LHCN-M2 (cell line): ENCODE data around the gene C22orf42. TPM values are rescaled to one million over a fixed set of nuclear protein-coding genes. Genes with fewer than 3 reads are reported as not detected.
"Not testable (repeated sequence)": the region's sequence is repeated elsewhere in the genome, so short reads cannot be mapped to it uniquely, and the experiment has no call there.

ENCODE experiments used
- DNase-seq: peaks from one replicate; pipeline ENCODE4 v3.0.0-alpha.2; 2012; ENCODE audit warnings: low read depth
- polyA plus RNA-seq: library from polyadenylated mRNA; unstranded; fragments of >200 nt; gene quantifications from one replicate; pipeline ENCODE4 v1.2.1, GENCODE V29; 2012; ENCODE audit warnings: missing spikeins
- total RNA-seq: library from RNA; depleted of rRNA; stranded (reverse); fragments of >200 nt; gene quantifications from 2 replicates; pipeline ENCODE4 v1.2.3, GENCODE V29; 2014; rRNA removed

The C22orf42 gene, protein sequence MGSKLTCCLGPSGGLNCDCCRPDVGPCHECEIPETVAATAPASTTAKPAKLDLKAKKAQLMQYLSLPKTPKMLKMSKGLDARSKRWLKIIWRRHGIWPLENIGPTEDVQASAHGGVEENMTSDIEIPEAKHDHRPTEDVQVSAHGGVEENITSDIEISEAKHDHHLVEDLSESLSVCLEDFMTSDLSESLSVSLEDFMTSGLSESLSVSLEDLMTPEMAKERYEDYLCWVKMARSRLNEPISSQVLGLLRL
- not detected in 2 replicates for total RNA-seq
- 0.04 TPM for polyA plus RNA-seq

DNA sequence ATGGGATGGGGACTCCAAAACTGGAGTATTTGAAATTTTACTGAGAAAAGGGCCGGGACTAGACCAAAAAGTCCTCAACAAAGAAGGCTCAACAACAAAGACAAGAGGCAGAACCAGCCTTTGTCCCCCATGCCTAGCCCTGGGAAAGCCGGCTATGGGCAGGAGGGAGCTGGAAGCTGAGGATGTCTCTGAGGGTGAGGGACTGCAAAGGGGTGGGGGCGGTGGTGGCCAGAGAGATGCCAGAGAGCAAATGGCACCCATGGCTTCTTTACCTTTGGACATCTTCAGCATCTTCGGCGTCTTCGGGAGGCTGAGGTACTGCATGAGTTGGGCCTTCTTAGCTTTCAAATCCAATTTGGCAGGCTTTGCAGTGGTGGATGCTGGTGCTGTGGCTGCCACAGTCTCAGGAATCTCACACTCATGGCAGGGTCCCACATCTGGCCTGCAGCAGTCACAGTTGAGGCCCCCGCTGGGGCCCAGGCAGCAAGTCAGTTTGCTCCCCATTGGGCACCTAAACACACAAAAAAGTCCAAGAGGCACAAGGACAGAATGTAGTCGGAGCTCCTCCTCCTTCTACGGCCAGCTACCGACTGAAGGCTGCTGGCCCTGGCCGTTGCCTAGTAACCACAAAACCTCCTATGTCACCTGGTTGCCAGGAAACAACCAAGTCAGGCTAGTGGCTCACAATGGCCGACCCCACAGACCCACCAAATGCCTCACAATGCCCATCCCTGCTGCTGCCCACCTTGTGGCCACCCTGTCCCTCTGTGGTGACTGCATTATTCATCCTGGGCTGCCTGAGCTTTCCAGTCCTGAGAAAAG is at the start of gene C22orf42:
TSS of gene C22orf42 (minus strand) at position 592 of the 822 bp plus-strand sequence. CDS start at position 504, 88 bp downstream.
- no peak for DNase-seq

DNA sequence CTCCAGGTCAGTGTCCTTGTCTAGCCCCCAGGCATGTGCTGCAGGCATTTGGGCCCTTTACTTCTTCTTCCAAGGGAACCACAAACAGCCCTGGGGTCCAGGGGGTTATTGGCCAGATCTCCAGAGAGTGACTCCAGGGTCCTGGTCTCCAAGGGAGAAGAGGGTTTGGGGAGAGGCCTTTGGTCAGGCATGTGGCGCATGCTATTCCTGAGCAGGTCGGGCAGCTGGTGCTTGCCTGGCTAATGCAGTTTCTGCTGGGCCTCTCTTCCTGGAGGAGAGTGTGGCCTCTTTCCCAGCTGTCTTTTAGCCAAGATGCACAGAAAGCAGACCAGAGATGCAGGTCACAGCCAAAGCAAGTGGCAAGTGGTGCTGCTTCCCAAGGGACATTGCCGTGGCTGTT is 49.6 kb upstream of the C22orf42 start:
- DNase-seq: no peak

DNA sequence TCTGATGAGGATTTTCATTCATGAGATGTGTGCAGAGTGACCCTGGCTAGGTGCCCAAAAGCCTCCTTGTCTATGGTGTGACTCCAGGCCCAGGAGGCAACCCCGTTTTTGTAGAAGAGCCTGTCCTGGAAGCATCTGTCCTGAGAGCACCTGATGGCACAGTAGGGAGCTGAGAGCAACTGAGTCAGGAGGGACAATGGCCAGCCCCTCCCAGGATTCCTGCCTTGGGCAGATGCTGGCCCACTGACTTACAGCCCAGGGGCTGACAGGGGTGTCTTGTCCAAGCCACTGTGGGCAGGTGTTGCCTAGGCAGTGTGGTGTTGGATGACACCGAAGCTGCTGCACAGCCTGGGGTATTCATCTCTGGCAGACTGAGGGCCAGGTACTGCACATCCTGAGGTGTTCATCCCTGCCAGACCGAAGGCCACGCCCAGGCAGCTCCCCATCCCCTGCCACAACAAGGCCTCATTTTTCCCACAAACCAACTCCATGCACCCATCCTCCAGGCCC is 48.9 kb upstream of the C22orf42 start:
- no peak for DNase-seq

DNA sequence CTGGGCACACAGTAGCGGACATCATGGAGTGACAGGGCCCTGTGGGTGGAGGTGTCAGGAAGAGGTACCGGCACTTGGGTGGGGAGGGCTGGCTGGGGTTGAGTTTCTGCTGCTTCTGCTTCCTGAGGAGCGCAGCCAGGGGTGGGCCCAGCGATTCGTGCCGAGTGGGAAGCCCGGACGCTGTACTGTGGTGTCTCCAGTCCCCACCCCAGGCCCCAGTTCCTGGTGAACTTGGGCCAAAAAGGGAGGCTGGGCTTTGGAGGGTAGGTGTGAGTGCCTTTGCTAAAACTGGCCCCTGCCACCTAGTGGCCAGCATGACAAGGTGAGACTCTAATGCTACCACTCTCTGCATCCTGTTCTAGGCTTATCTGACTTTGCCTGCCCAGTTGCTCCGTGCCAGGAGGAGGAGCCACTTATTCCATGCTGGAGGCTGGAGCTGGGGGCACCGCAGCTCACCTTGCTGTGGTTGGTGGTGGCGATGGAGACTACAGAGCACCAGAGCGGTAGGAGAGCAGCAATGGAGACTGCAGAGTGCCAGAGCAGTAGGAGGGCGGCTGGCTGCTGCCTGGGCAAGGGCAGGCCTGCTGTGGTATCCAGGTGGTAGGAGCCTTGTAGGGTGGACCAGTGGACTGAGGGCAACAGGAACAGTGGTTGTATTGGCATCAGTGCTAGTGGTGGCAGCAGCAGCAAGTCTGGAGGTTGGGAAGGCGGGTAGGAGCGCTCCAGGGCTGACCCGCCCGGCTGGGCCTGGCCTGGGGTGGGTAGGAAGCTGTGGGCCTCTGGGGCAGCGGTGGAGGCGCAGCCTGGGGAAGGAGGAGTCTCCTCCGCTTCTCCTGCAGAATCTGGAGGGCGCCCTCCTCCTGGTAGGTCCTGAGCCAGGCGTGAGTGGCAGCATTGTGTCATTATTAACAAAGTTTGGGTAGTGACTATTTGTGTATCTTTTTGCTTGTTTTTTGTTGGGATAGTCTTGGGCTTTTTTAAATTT is 48.0 kb upstream of the C22orf42 start:
- no peak for DNase-seq

GRCh38 chr22:32205974-32206773 is 47.1 kb upstream of the C22orf42 start:
- DNase-seq: no peak

DNA sequence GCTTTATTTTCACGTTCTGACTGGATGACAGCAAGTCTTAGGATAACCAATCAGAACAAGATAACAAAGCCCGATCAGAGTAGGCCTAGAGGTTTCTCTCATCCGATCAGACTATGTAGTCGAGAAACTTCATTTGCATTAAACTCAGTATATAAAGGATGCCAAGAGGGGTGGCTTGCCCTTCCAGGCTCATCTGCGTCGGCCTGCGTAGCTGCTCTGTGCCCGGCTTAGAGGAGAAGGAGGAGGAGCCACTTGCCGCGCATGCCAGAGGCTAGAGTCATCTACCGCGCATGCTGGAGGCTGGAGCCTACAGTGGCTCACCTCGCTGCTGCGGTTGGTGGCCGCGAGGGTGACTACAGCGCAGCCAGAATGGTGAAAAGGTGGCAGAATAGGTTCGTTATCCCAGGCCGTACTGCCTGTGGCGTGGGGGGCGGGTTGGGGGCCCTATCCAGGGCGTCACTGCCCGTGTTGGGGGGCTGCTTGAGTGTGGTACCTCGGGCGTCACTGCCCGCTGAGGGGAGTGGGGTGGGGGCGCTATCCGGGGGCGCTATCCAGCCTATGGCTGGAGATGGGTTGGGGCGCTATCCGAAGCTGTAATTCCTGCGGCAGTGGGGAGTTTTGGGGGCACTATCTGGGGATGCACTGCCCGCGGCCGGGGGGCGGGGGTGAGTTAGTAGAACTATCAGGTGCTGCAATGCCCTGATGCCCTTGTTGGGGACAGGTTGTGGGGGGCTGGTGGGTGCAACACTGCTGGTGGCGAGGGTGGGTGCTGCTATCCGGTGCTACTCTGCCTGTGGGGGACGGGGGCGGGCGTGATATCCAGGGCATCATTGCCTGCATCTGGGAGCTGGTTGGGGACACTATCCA is 46.0 kb upstream of the C22orf42 start, which contains the start of gene RFPL2:
TSS of gene RFPL2 (minus strand) at position 218 of the 867 bp plus-strand sequence. CDS start 2,622 bp downstream, outside the sequence.
- no peak for DNase-seq

DNA sequence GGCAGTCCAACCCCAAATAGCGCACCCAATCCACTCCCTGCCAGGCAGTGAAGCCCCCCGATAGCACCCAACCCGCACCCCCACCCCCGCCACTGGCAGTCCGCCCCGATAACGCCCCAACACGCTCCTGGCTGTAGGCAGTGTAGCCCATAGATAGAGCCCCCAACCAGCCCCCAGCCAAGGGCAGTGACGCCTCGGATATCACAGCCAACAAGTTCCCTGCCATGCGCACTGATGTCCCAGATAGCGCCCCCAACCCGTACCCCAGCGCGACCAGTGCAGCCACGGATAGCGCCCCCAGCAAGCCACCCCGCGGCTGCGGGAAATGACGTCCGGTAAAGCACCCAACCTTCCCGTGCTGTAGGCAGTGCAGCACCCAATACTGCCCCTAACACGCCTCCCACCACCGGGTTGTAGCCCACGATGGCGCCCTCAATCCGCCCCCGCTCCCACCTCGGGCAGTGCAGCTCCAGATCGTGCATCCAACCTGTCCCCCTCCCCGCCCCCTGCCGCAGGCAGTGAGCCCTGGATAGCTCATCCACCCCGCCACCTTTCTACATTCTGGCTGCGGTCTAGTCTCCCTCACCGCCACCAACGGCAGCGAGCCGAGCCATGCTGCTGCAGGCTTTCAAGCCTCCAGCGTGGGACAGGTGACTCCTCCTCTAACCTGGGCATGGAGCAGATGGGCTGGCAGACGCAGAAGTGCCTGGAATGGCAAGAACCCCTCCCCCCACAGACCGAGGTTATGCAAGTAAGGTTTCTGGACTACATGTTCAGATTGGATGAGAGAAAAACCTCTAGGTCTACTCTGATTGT is 45.1 kb upstream of the C22orf42 start:
- DNase-seq: no peak

DNA sequence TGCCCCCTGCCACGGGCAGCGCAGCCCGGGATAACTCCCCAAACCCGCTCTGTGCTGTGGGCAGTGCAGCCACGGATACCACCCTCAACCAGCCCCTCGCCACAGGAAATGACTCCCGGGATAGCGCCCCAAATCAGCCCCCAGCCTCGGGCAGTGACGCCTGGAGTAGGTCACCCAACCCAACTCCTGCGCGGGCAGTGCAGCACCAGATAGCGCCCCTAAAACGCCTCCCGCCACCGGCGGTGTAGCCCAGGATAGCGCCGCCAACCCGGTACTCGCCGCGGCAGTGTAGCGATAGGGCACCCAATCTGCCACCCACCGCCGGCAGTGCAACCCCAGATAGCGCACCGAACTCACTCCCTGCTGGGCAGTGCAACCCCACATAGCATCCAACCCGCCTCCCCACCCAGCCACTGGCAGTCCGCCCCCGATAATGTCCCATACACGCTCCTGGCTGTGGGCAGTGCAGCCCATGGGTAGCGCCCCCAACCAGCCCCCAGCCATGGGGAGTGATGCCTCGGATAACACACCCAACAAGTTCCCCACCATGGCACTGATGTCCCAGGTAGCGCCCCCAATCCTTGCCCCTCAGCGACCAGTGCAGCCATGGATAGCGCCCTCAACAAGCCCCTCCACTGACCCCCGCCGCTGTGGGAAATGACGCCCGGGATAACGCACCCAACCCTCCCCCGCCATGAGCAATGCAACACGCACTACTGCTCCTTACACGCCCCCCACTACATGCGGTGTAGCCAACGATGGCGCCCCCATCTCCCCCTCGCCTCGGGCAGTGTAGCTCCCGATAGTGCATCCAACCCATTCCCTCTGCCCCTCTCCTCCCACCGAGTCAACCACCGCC is 44.3 kb upstream of the C22orf42 start:
- no peak for DNase-seq

- peak; percentile 32 for DNase-seq
These were observed 43.6 kb upstream of the C22orf42 start for GRCh38 chr22:32202539-32203180.

DNA sequence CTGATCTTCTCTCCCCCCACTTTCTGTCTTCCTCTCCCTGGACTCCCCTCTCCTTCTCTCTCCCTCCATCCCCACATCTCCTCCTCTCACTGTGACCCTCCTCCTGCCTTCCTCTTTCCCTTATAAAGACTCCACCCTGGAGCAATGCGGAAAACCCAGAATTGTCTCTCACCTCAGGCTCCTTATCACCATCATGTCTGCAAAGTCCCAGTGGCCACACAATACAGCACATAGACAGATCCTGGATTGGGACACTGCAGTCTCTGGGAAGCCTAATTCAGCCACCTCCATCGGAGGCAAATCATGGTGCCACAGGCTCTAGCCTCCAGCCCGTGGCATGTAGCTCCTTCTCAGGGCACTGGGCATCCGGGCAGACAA is 43.0 kb upstream of the C22orf42 start:
- no peak for DNase-seq

DNA sequence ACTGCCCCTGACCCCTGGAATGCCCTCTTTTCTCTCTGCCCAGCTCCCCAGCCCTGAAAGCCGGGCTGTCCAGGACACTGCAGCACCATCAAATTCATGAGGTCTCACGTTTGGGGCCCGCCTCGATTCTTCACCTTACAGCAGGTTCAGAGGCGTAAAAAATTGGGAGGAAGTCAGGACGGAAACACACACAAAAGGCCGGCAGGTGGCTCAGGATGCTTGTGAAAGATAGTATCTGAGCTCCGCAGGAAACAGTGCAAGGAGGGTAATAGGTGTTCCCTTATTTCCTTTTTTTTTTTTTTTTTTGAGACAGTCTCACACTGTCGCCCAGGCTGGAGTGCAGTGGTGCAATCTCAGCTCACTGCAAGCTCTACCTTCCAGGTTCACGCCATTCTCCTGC is 41.6 kb upstream of the C22orf42 start:
- DNase-seq: no peak

DNA sequence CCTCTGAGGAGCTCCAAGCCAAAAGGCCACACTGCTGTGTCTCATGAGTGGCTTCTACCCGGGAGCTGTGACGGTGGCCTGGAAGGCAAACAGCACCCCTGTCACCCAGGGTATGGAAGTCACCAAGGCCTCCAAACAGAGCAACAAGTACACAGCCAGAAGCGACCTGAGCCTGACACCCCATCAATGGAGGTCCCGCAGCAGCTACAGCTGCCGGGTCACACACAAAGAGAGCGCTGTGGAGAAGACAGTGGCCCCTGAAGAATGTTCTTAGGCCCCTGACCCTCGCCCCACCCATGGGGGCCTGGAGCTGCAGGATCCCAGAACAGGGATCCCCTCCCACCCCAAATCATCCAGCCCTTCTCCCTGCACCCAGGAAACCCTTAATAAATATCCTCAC is 40.9 kb upstream of the C22orf42 start:
- DNase-seq: no peak

DNA sequence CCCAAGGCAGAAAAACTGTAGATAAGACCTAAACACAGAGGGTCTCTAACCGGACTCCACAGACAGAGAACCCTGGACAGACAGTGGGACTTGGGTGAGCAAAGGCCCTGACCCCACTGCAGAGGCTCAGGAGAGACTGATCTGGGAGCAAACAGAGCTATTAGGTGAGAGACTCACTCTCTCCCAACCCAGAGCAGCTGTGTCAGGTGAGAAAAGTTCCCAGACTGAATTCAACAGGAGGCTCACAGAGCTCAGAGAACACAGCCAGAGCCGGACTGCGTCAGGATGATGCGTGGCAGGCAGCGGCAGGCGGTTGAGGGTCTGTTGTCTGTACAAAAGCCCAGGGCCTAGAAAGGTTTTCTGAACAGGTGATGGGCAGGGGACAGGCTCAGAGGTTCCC is 40.2 kb upstream of the C22orf42 start:
- no peak for DNase-seq

GRCh38 chr22:32197553-32198226 is 38.6 kb upstream of the C22orf42 start:
- not testable (repeated sequence) for DNase-seq

- DNase-seq: not testable (repeated sequence)
These were observed 36.8 kb upstream of the C22orf42 start for GRCh38 chr22:32195900-32196299.

- DNase-seq: not testable (repeated sequence)
These were observed 34.2 kb upstream of the C22orf42 start for GRCh38 chr22:32193346-32193745.

GRCh38 chr22:32191021-32191420 is 31.9 kb upstream of the C22orf42 start:
- not testable (repeated sequence) for DNase-seq
